Measurements from ENCODE around the gene TSHZ2.

DNA sequence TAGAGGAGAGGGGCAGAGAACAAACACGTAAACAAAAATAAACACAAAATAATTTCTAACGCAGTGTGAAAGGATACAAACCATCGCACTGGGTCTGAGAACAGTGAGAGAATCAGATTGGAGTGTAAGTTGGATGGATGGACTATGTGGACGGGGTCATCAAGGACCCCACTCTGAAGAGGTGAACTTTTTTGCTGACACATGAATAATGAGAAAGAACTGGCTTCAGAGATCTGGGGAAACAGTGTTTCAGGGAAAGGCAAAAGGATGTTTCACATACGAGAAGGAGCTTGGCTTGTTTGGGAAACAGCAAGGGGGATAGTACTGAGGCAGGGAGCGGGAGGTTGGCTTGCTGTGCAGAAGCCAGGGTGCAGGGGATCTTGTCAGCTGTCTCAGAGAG lies 326.1 kb downstream of the TSHZ2 start:
- TF ChIP-seq, protein P1, sequence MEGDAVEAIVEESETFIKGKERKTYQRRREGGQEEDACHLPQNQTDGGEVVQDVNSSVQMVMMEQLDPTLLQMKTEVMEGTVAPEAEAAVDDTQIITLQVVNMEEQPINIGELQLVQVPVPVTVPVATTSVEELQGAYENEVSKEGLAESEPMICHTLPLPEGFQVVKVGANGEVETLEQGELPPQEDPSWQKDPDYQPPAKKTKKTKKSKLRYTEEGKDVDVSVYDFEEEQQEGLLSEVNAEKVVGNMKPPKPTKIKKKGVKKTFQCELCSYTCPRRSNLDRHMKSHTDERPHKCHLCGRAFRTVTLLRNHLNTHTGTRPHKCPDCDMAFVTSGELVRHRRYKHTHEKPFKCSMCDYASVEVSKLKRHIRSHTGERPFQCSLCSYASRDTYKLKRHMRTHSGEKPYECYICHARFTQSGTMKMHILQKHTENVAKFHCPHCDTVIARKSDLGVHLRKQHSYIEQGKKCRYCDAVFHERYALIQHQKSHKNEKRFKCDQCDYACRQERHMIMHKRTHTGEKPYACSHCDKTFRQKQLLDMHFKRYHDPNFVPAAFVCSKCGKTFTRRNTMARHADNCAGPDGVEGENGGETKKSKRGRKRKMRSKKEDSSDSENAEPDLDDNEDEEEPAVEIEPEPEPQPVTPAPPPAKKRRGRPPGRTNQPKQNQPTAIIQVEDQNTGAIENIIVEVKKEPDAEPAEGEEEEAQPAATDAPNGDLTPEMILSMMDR (IDR thresholded peaks at IDR 0.05; ENCODE audit: insufficient read depth, low read depth, low read length), result no peak
- no peak for TF ChIP-seq EZH2 (IDR thresholded peaks at IDR 0.05; ENCODE audit: insufficient read depth, low read length)

Measured in astrocyte (in vitro differentiated cells and primary cell).